Measurements from ENCODE around the gene COG5.

GRCh38 chr7:107170051-107170915 is 393.4 kb downstream of the COG5 start:
- TF ChIP-seq YY1 (IDR thresholded peaks at IDR 0.05) (no peak), RAD21 (IDR thresholded peaks at IDR 0.05) (no peak), CTCF (IDR thresholded peaks at IDR 0.05; ENCODE audit: low read depth, low read length, missing input control) (no peak), SP1 (IDR thresholded peaks at IDR 0.05) (no peak), REST (IDR thresholded peaks at IDR 0.05) (no peak), JUND (IDR thresholded peaks at IDR 0.05) (no peak), TAF1 (conservative IDR thresholded peaks at IDR 0.05) (no peak), ZBTB33 (IDR thresholded peaks at IDR 0.05) (no peak), MAX (IDR thresholded peaks at IDR 0.05) (peak; percentile 22), HNF4A (conservative IDR thresholded peaks at IDR 0.05) (no peak), FOXA1 (IDR thresholded peaks at IDR 0.05) (no peak), GABPA (IDR thresholded peaks at IDR 0.05 in 1 of 2, conservative IDR thresholded peaks at IDR 0.05 in 1 of 2) (no peak), HNF4G (IDR thresholded peaks at IDR 0.05) (no peak)
- TF ChIP-seq, protein P1, sequence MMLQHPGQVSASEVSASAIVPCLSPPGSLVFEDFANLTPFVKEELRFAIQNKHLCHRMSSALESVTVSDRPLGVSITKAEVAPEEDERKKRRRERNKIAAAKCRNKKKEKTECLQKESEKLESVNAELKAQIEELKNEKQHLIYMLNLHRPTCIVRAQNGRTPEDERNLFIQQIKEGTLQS (IDR thresholded peaks at IDR 0.05): no peak
